GM12878 (cell line): ENCODE measurements around the gene SLCO1A2. TPM values are rescaled to one million over a fixed set of nuclear protein-coding genes. Genes with fewer than 3 reads are reported as not detected.

Source experiments
- ATAC-seq: fragments of 200-7000 bp; cut with Tn5 transposase; 3 replicates; pipeline ENCODE4 v1.9.1; 2020; ENCODE audit warnings: mild to moderate bottlenecking, moderate library complexity
- BruUV-seq: library from RNA; stranded (reverse); fragments of 400-500 nt; replicated peaks from 2 replicates; lab custom pipeline; 2021; lab: Mats Ljungman, UMichigan
- CTCF ChIA-PET: fragments of 300-600 bp; sonication (Branson Sonifier 250); formaldehyde crosslinking; extraction: SDS; loops from one replicate; lab custom pipeline; 2021; ENCODE audit warnings: inconsistent platforms; lab: Yijun Ruan, JAX
- POLR2A ChIA-PET: fragments of 350-600 bp; formaldehyde crosslinking; extraction: SDS; loops from one replicate; lab custom pipeline; 2021; ENCODE audit warnings: inconsistent platforms; lab: Charles Lee
- RAD21 ChIA-PET: fragments of 300-600 bp; sonication (Branson Sonifier 250); formaldehyde crosslinking; loops from one replicate; lab custom pipeline; 2023; ENCODE audit warnings: antibody characterized with exemption; ENCODE audit not compliant: unreplicated experiment; lab: Charles Lee
- SMC1A ChIA-PET: fragments of 300-600 bp; sonication (Branson Sonifier 250); formaldehyde crosslinking; loops from one replicate; lab custom pipeline; 2023; ENCODE audit not compliant: unreplicated experiment, uncharacterized antibody; lab: Charles Lee
- DNase-seq: peaks from one replicate; pipeline ENCODE4 v3.0.0-alpha.2; 2011; ENCODE audit warnings: low read depth, low spot score
- FAIRE-seq: peaks from 3 replicates; lab custom pipeline; 2011; peaks lifted over from hg19 to GRCh38; lab: Jason Lieb, UNC
- H2AFZ ChIP-seq: 2 replicates; pipeline ENCODE4 v1.6.0; 2011; ENCODE audit warnings: low read depth, low read length, control low read depth; ENCODE audit not compliant: control insufficient read depth
- H3K27ac ChIP-seq: 2 replicates; pipeline ENCODE4 v1.5.1; 2011; ENCODE audit warnings: control low read depth; ENCODE audit not compliant: control insufficient read depth, insufficient read depth
- H3K27me3 ChIP-seq, 2 experiments: replicated peaks in 1 of 2; 2 replicates each; pipeline versions ENCODE4 v1.6.0 to v1.6.1; 2011; ENCODE audit warnings: low read length in 1 of 2; ENCODE audit not compliant: control insufficient read depth in 2 of 2, insufficient read depth in 2 of 2
- H3K36me3 ChIP-seq, 2 experiments: 2 replicates each; pipeline ENCODE4 v1.5.1; 2011; ENCODE audit warnings: low read length in 1 of 2; ENCODE audit not compliant: control insufficient read depth in 2 of 2, insufficient read depth in 2 of 2
- H3K4me1 ChIP-seq: 2 replicates; pipeline ENCODE4 v1.6.1; 2011; ENCODE audit warnings: mild to moderate bottlenecking, low read length, moderate library complexity, mixed read lengths; ENCODE audit not compliant: control insufficient read depth, insufficient read depth
- H3K4me2 ChIP-seq: 2 replicates; pipeline ENCODE4 v1.6.0; 2011; ENCODE audit warnings: control low read depth; ENCODE audit not compliant: control insufficient read depth, insufficient read depth
- H3K4me3 ChIP-seq: fragments of 200-600 bp; sonication (generic); 2 replicates; pipeline ENCODE4 v1.5.1; 2016
- H3K79me2 ChIP-seq: 2 replicates; pipeline ENCODE4 v1.6.0; 2011; ENCODE audit warnings: low read length; ENCODE audit not compliant: control insufficient read depth, insufficient read depth
- H3K9ac ChIP-seq: 2 replicates; pipeline ENCODE4 v1.8.0; 2011; ENCODE audit warnings: low read length, control low read depth, mixed read lengths; ENCODE audit not compliant: control insufficient read depth, insufficient read depth
- H3K9me3 ChIP-seq: replicated peaks from 3 replicates; pipeline ENCODE4 v1.5.1; 2011; ENCODE audit warnings: mild to moderate bottlenecking, low read length; ENCODE audit not compliant: control insufficient read depth, insufficient read depth
- H4K20me1 ChIP-seq: 2 replicates; pipeline ENCODE4 v1.6.0; 2011; ENCODE audit not compliant: control insufficient read depth, insufficient read depth
- CREM ChIP-seq: IDR thresholded peaks from 2 replicates; pipeline ENCODE4 v1.6.1; 2014; ENCODE audit warnings: antibody characterized with exemption, low read depth
- HCFC1 ChIP-seq: fragments of 150-350 bp; IDR thresholded peaks from 2 replicates; pipeline ENCODE4 v1.6.1; 2014; ENCODE audit warnings: low read length
- NR2F1 ChIP-seq: fragments of 450-650 bp; conservative IDR thresholded peaks from 2 replicates; pipeline ENCODE4 v1.6.1; 2017; ENCODE audit warnings: mild to moderate bottlenecking
- ZBTB33 ChIP-seq: fragments of 450-650 bp; IDR thresholded peaks from 2 replicates; pipeline ENCODE4 v1.6.1; 2017; ENCODE audit warnings: mild to moderate bottlenecking
- WGBS: methylation state at CpG from one replicate; pipeline ENCODE4 v1.1.6; 2016; ENCODE audit warnings: low lambda C conversion rate; ENCODE audit not compliant: insufficient replicate concordance, insufficient coverage; ENCODE audit errors: missing lambda C conversion rate; 5-methylcytosine and 5-hydroxymethylcytosine counted together
- in situ Hi-C: fragments of 300-500 bp; cut with MboI; formaldehyde crosslinking; loops from 9 replicates; pipeline ENCODE4 v1.14.3; 2018; ENCODE audit warnings: mixed read lengths
- intact Hi-C: fragments of 100-400 bp; cut with micrococcal nuclease; formaldehyde crosslinking; loops from one replicate; pipeline ENCODE4 v1.14.2; 2022; ENCODE audit not compliant: unreplicated experiment
- polyA plus RNA-seq, 11 experiments: library from polyadenylated mRNA; depleted of rRNA in 4 of 11; unstranded in 6 of 11; stranded (reverse) in 5 of 11; fragments of >200 nt; fragmentation: Nextera tagmentation in 4 of 11; fragmentation: Illumina TruSeq in 1 of 11; extraction: Ambion mirVana in 4 of 11; extraction: Trizol in 1 of 11; gene quantifications; 1 replicate in 1 of 11; 2 replicates in 10 of 11; pipeline versions ENCODE4 v1.2.1 to v1.2.3, GENCODE V29; 2011 to 2016; ENCODE audit warnings: inconsistent platforms in 2 of 11, missing spikeins in 2 of 11, low read depth in 1 of 11
- total RNA-seq, 4 experiments: library from RNA; depleted of rRNA in 3 of 4; stranded (reverse); fragments of >200 nt in 3 of 4; fragmentation: Illumina TruSeq in 1 of 4; extraction: Trizol in 1 of 4; gene quantifications; 2 replicates each; pipeline versions ENCODE4 v1.2.1 to v1.2.3, GENCODE V29; 2013 to 2021

SLCO1A2 gene
- total and polyA plus RNA-seq, 10 of the 15 experiments (the other 5 are each of a cell fraction or from before 2014, with no cell fraction given), result not detected

DNA sequence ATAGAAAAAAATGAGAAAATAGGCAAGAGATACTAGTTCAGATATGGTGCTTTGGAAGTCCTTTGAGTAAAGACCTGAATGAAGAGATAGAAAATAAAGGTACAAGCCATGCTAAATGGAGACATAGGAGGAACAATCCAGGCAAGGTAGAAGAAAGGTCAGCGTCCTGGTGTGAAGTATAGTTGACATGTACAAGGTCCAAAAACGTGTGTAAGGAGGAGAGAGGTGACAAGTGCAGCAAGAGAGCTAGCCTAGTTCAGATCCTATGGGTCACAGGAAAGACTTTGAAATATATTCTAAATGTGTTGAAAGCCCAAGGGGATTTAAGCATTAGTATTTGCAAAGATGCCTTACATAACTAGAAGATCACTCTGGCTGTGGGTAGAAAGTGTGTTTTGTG lies 115.5 kb downstream of the SLCO1A2 start:
- Histone ChIP-seq H3K36me3 (no peaks in the 10 kb centered on the region), H3K4me3 (no peak overlapping the region), H3K9ac (no peak overlapping the region), H2AFZ (no peak overlapping the region), H3K27me3 (no peaks in the 10 kb centered on the region), H3K27ac (no peak overlapping the region), H3K9me3 (no peaks in the 10 kb centered on the region), H4K20me1 (no peaks in the 10 kb centered on the region), H3K79me2 (no peaks in the 10 kb centered on the region), H3K4me1 (no peaks in the 10 kb centered on the region), H3K4me2 (no peak overlapping the region)
- POLR2A ChIA-PET, result no interaction called here
- CTCF ChIA-PET, result interaction anchor here (1.6 kb wide), 1 partner anchor 16 kb away, joined by 3 read pairs; no protein-coding TSS in a partner anchor
- RAD21 ChIA-PET, result no interaction called here
- FAIRE-seq, result no peak
- SMC1A ChIA-PET, result no interaction called here
- ATAC-seq, result no peak
- DNase-seq, result no peak
- in situ Hi-C loops, result no loop called here
- TF ChIP-seq HCFC1, result no peak
- TF ChIP-seq NR2F1, result no peak
- TF ChIP-seq ZBTB33, result no peak
- no peak for TF ChIP-seq CREM
- intact Hi-C loops, result no loop called here
- BruUV-seq, result no TSS peak
- WGBS, result 0% methylated on average over 2 of the region's 2 CpGs

Other genes starting within 250 kb of the SLCO1A2 start
- not detected in 2 replicates for gene SLCO1B1, start 203.7 kb downstream of the SLCO1A2 start, total RNA-seq (2014; rRNA removed)
- not detected in 2 replicates for gene SLCO1B1, start 203.7 kb downstream of the SLCO1A2 start, total RNA-seq (2014; rRNA removed; fragmentation: Illumina TruSeq; extraction: Trizol)
- not detected in 2 replicates for gene SLCO1B1, start 203.7 kb downstream of the SLCO1A2 start, total RNA-seq (2021)
- gene SLCO1B1, start 203.7 kb downstream of the SLCO1A2 start, polyA plus RNA-seq (2011; rRNA removed), result 0.15 and 0.40 TPM in 2 replicates
- not detected in 2 replicates for gene SLCO1B1, start 203.7 kb downstream of the SLCO1A2 start, polyA plus RNA-seq (2014; fragmentation: Illumina TruSeq; extraction: Trizol)
- gene SLCO1B1, start 203.7 kb downstream of the SLCO1A2 start, polyA plus RNA-seq (2014; fragmentation: Nextera tagmentation; extraction: Ambion mirVana), result not detected
- not detected in 2 replicates for gene SLCO1B1, start 203.7 kb downstream of the SLCO1A2 start, polyA plus RNA-seq (2014; rRNA removed)
- gene SLCO1B1, start 203.7 kb downstream of the SLCO1A2 start, polyA plus RNA-seq (2016; fragmentation: Nextera tagmentation; extraction: Ambion mirVana), result not detected
- gene IAPP, start 38.0 kb upstream of the SLCO1A2 start, total RNA-seq (2014; rRNA removed), result not detected in 2 replicates
- gene IAPP, start 38.0 kb upstream of the SLCO1A2 start, total RNA-seq (2014; rRNA removed; fragmentation: Illumina TruSeq; extraction: Trizol), result not detected in 2 replicates
- gene IAPP, start 38.0 kb upstream of the SLCO1A2 start, total RNA-seq (2021), result not detected in 2 replicates
- gene IAPP, start 38.0 kb upstream of the SLCO1A2 start, polyA plus RNA-seq (2011; rRNA removed), result not detected in 2 replicates
- not detected in 2 replicates for gene IAPP, start 38.0 kb upstream of the SLCO1A2 start, polyA plus RNA-seq (2014; fragmentation: Illumina TruSeq; extraction: Trizol)
- not detected for gene IAPP, start 38.0 kb upstream of the SLCO1A2 start, polyA plus RNA-seq (2014; fragmentation: Nextera tagmentation; extraction: Ambion mirVana)
- not detected in 2 replicates for gene IAPP, start 38.0 kb upstream of the SLCO1A2 start, polyA plus RNA-seq (2014; rRNA removed)
- gene IAPP, start 38.0 kb upstream of the SLCO1A2 start, polyA plus RNA-seq (2016; fragmentation: Nextera tagmentation; extraction: Ambion mirVana), result not detected
- gene PYROXD1, start 102.7 kb upstream of the SLCO1A2 start, total RNA-seq (2014; rRNA removed), result 11.0 and 15.3 TPM in 2 replicates
- gene PYROXD1, start 102.7 kb upstream of the SLCO1A2 start, total RNA-seq (2014; rRNA removed; fragmentation: Illumina TruSeq; extraction: Trizol), result 16.3 and 18.2 TPM in 2 replicates
- gene PYROXD1, start 102.7 kb upstream of the SLCO1A2 start, total RNA-seq (2021), result 18.6 and 20.1 TPM in 2 replicates
- gene PYROXD1, start 102.7 kb upstream of the SLCO1A2 start, polyA plus RNA-seq (2011; rRNA removed), result 22.4 and 38.2 TPM in 2 replicates
- 19.1 and 22.9 TPM in 2 replicates for gene PYROXD1, start 102.7 kb upstream of the SLCO1A2 start, polyA plus RNA-seq (2014; fragmentation: Illumina TruSeq; extraction: Trizol)
- gene PYROXD1, start 102.7 kb upstream of the SLCO1A2 start, polyA plus RNA-seq (2014; fragmentation: Nextera tagmentation; extraction: Ambion mirVana), result 10 to 100 TPM; 11.6 to 18.0 TPM
- 11.9 and 13.5 TPM in 2 replicates for gene PYROXD1, start 102.7 kb upstream of the SLCO1A2 start, polyA plus RNA-seq (2014; rRNA removed)
- 10 to 100 TPM; 26.8 to 28.3 TPM for gene PYROXD1, start 102.7 kb upstream of the SLCO1A2 start, polyA plus RNA-seq (2016; fragmentation: Nextera tagmentation; extraction: Ambion mirVana)
- 60.2 and 71.2 TPM in 2 replicates for gene RECQL, start 166.7 kb upstream of the SLCO1A2 start, total RNA-seq (2014; rRNA removed)
- 112 and 113 TPM in 2 replicates for gene RECQL, start 166.7 kb upstream of the SLCO1A2 start, total RNA-seq (2014; rRNA removed; fragmentation: Illumina TruSeq; extraction: Trizol)
- gene RECQL, start 166.7 kb upstream of the SLCO1A2 start, total RNA-seq (2021), result 64.2 and 65.2 TPM in 2 replicates
- 47.4 and 74.2 TPM in 2 replicates for gene RECQL, start 166.7 kb upstream of the SLCO1A2 start, polyA plus RNA-seq (2011; rRNA removed)
- gene RECQL, start 166.7 kb upstream of the SLCO1A2 start, polyA plus RNA-seq (2014; fragmentation: Illumina TruSeq; extraction: Trizol), result 88.6 and 104 TPM in 2 replicates
- gene RECQL, start 166.7 kb upstream of the SLCO1A2 start, polyA plus RNA-seq (2014; fragmentation: Nextera tagmentation; extraction: Ambion mirVana), result 10 to 100 TPM; 59.4 to 76.5 TPM
- 42.9 and 54.0 TPM in 2 replicates for gene RECQL, start 166.7 kb upstream of the SLCO1A2 start, polyA plus RNA-seq (2014; rRNA removed)
- gene RECQL, start 166.7 kb upstream of the SLCO1A2 start, polyA plus RNA-seq (2016; fragmentation: Nextera tagmentation; extraction: Ambion mirVana), result 100 to 1,000 TPM; 120 to 130 TPM
- gene GOLT1B, start 166.9 kb upstream of the SLCO1A2 start, total RNA-seq (2014; rRNA removed), result 18.3 and 23.7 TPM in 2 replicates
- gene GOLT1B, start 166.9 kb upstream of the SLCO1A2 start, total RNA-seq (2014; rRNA removed; fragmentation: Illumina TruSeq; extraction: Trizol), result 35.7 and 36.7 TPM in 2 replicates
- 28.7 and 33.5 TPM in 2 replicates for gene GOLT1B, start 166.9 kb upstream of the SLCO1A2 start, total RNA-seq (2021)
- gene GOLT1B, start 166.9 kb upstream of the SLCO1A2 start, polyA plus RNA-seq (2011; rRNA removed), result 28.7 and 45.5 TPM in 2 replicates
- 29.1 and 47.3 TPM in 2 replicates for gene GOLT1B, start 166.9 kb upstream of the SLCO1A2 start, polyA plus RNA-seq (2014; fragmentation: Illumina TruSeq; extraction: Trizol)
- 10 to 100 TPM; 60.0 to 77.4 TPM for gene GOLT1B, start 166.9 kb upstream of the SLCO1A2 start, polyA plus RNA-seq (2014; fragmentation: Nextera tagmentation; extraction: Ambion mirVana)
- 18.4 and 21.0 TPM in 2 replicates for gene GOLT1B, start 166.9 kb upstream of the SLCO1A2 start, polyA plus RNA-seq (2014; rRNA removed)
- 10 to 100 TPM; 51.1 to 58.2 TPM for gene GOLT1B, start 166.9 kb upstream of the SLCO1A2 start, polyA plus RNA-seq (2016; fragmentation: Nextera tagmentation; extraction: Ambion mirVana)
- not detected in 2 replicates for gene SPX, start 191.4 kb upstream of the SLCO1A2 start, total RNA-seq (2014; rRNA removed)
- gene SPX, start 191.4 kb upstream of the SLCO1A2 start, total RNA-seq (2014; rRNA removed; fragmentation: Illumina TruSeq; extraction: Trizol), result not detected in 2 replicates
- 0.11 TPM in 1 of 2 replicates, not detected in the other for gene SPX, start 191.4 kb upstream of the SLCO1A2 start, total RNA-seq (2021)
- 0.05 and 0.12 TPM in 2 replicates for gene SPX, start 191.4 kb upstream of the SLCO1A2 start, polyA plus RNA-seq (2011; rRNA removed)
- gene SPX, start 191.4 kb upstream of the SLCO1A2 start, polyA plus RNA-seq (2014; fragmentation: Illumina TruSeq; extraction: Trizol), result not detected in 2 replicates
- under 1 TPM in 1 of 2 experiments, not detected in 1; 0.05 TPM for gene SPX, start 191.4 kb upstream of the SLCO1A2 start, polyA plus RNA-seq (2014; fragmentation: Nextera tagmentation; extraction: Ambion mirVana)
- not detected in 2 replicates for gene SPX, start 191.4 kb upstream of the SLCO1A2 start, polyA plus RNA-seq (2014; rRNA removed)
- not detected for gene SPX, start 191.4 kb upstream of the SLCO1A2 start, polyA plus RNA-seq (2016; fragmentation: Nextera tagmentation; extraction: Ambion mirVana)